HepG2 (cell line): ENCODE measurements around the gene FBLL1. TPM values are rescaled to one million over a fixed set of nuclear protein-coding genes. Genes with fewer than 3 reads are reported as not detected.

ENCODE experiments used
- CSRNP1 ChIP-seq: sonication (generic); formaldehyde crosslinking; IDR thresholded peaks from 2 replicates; pipeline ENCODE4 v1.8.1; 2023; ENCODE audit warnings: mild to moderate bottlenecking, missing genetic modification reagents
- DMAP1 ChIP-seq: IDR thresholded peaks from 2 replicates; pipeline ENCODE4 v1.6.1; 2016
- HMGA1 ChIP-seq: sonication (generic); formaldehyde crosslinking; conservative IDR thresholded peaks from 2 replicates; pipeline ENCODE4 v1.4.0; 2020; ENCODE audit warnings: missing genetic modification reagents
- IRF1 ChIP-seq: sonication (generic); formaldehyde crosslinking; IDR thresholded peaks from 2 replicates; pipeline ENCODE4 v1.4.0; 2020; ENCODE audit warnings: low read depth, mild to moderate bottlenecking, missing genetic modification reagents
- LBX2 ChIP-seq: sonication (generic); formaldehyde crosslinking; IDR thresholded peaks from 2 replicates; pipeline ENCODE4 v1.5.0; 2020; ENCODE audit warnings: missing genetic modification reagents, mild to moderate bottlenecking, borderline replicate concordance
- NONO ChIP-seq, 2 experiments: fragments of 450-650 bp in 1 of 2; sonication (generic) in 1 of 2; formaldehyde crosslinking in 1 of 2; IDR thresholded peaks in 1 of 2; conservative IDR thresholded peaks in 1 of 2; 2 replicates each; pipeline versions ENCODE4 v1.6.1 to v1.8.0; 2017 to 2022; ENCODE audit warnings: mild to moderate bottlenecking in 1 of 2, missing genetic modification reagents in 1 of 2, moderate library complexity in 1 of 2
- POGZ ChIP-seq: sonication (generic); formaldehyde crosslinking; IDR thresholded peaks from 2 replicates; pipeline ENCODE4 v1.4.0; 2020; ENCODE audit warnings: mild to moderate bottlenecking, missing genetic modification reagents
- SMC3 ChIP-seq: IDR thresholded peaks from 2 replicates; pipeline ENCODE4 v1.6.1; 2011; ENCODE audit warnings: low read length, improper control_type of control experiment
- SRSF1 ChIP-seq: fragments of 200-400 bp; formaldehyde crosslinking; optimal IDR thresholded peaks from 2 replicates; pipeline ENCODE3; 2017; ENCODE audit warnings: mild to moderate bottlenecking, low read depth, low read length, moderate library complexity
- STAG1 ChIP-seq: sonication (generic); formaldehyde crosslinking; IDR thresholded peaks from 2 replicates; pipeline ENCODE4 v1.4.0; 2020; ENCODE audit warnings: missing genetic modification reagents
- ZFP36L2 ChIP-seq: sonication (generic); formaldehyde crosslinking; IDR thresholded peaks from 2 replicates; pipeline ENCODE4 v1.4.0; 2020; ENCODE audit warnings: missing genetic modification reagents
- ZNF18 ChIP-seq: sonication (generic); formaldehyde crosslinking; IDR thresholded peaks from 2 replicates; pipeline ENCODE4 v1.8.0; 2022; ENCODE audit warnings: mild to moderate bottlenecking, missing genetic modification reagents; ENCODE audit not compliant: insufficient replicate concordance
- ZNF207 ChIP-seq: fragments of 450-650 bp; IDR thresholded peaks from 2 replicates; pipeline ENCODE4 v1.6.1; 2016; ENCODE audit warnings: antibody characterized with exemption, borderline replicate concordance
- ZNF224 ChIP-seq: sonication (generic); formaldehyde crosslinking; IDR thresholded peaks from 2 replicates; pipeline ENCODE4 v1.5.0; 2020; ENCODE audit warnings: mild to moderate bottlenecking, missing genetic modification reagents
- ZNF577 ChIP-seq: sonication (generic); formaldehyde crosslinking; IDR thresholded peaks from 2 replicates; pipeline ENCODE4 v1.4.0; 2020; ENCODE audit warnings: mild to moderate bottlenecking, low read depth, missing genetic modification reagents, borderline replicate concordance
- ZNF7 ChIP-seq: IDR thresholded peaks from 2 replicates; pipeline ENCODE4 v1.6.1; 2016; ENCODE audit warnings: missing biosample characterization, missing genetic modification reagents
- ZNF768 ChIP-seq: sonication (generic); formaldehyde crosslinking; IDR thresholded peaks from 2 replicates; pipeline ENCODE4 v1.4.0; 2020; ENCODE audit warnings: missing genetic modification reagents
- ZNF777 ChIP-seq: sonication (generic); formaldehyde crosslinking; IDR thresholded peaks from 2 replicates; pipeline ENCODE4 v1.4.0; 2020; ENCODE audit warnings: missing genetic modification reagents
- ZNF878 ChIP-seq: sonication (generic); formaldehyde crosslinking; IDR thresholded peaks from 2 replicates; pipeline ENCODE4 v1.8.1; 2023; ENCODE audit warnings: mild to moderate bottlenecking, missing genetic modification reagents, moderate library complexity
- ZSCAN30 ChIP-seq: sonication (generic); formaldehyde crosslinking; IDR thresholded peaks from 2 replicates; pipeline ENCODE4 v1.5.0; 2020; ENCODE audit warnings: mild to moderate bottlenecking, missing genetic modification reagents
- ZSCAN5A ChIP-seq: sonication (generic); formaldehyde crosslinking; IDR thresholded peaks from 2 replicates; pipeline ENCODE4 v1.8.0; 2022; ENCODE audit warnings: mild to moderate bottlenecking, missing genetic modification reagents, borderline replicate concordance
- ZUFSP ChIP-seq: sonication (generic); formaldehyde crosslinking; IDR thresholded peaks from 2 replicates; pipeline ENCODE4 v1.9.0; 2021; ENCODE audit warnings: missing genetic modification reagents, mild to moderate bottlenecking, borderline replicate concordance
- polyA plus RNA-seq, 8 experiments: library from polyadenylated mRNA; depleted of rRNA in 3 of 8; stranded (reverse) in 7 of 8; unstranded in 1 of 8; fragments of >200 nt; fragmentation: Illumina TruSeq in 4 of 8; extraction: Trizol in 4 of 8; gene quantifications; 2 replicates each; pipeline versions ENCODE4 v1.2.1 to v1.2.3, GENCODE V29; 2011 to 2016; ENCODE audit warnings: low read depth in 4 of 8, missing spikeins in 1 of 8, mixed read lengths in 1 of 8; ENCODE audit not compliant: insufficient read depth in 1 of 8
- total RNA-seq, 5 experiments: library from RNA; depleted of rRNA; stranded (reverse); fragments of >200 nt; fragmentation: Illumina TruSeq; extraction: Trizol; gene quantifications; 2 replicates each; pipeline ENCODE4 v1.2.3, GENCODE V29; 2016; ENCODE audit warnings: low read depth in 1 of 5

FBLL1 gene
- total and polyA plus RNA-seq, 2 of the 13 experiments (the other 11 are each of a cell fraction or from before 2014, with no cell fraction given): 0.17 to 0.18 TPM

GRCh38 chr5:168486136-168486879 is 42.8 kb upstream of the FBLL1 start, which contains the start of gene RARS1 (continued):
- TF ChIP-seq CSRNP1 (CRISPR knock-in tag) (no peak), STAG1 (CRISPR knock-in tag) (peak; percentile 80), POGZ (CRISPR knock-in tag) (peak; percentile 98), ZSCAN5A (CRISPR knock-in tag) (peak; percentile 50; the same call in 1 of the 2 replicates), ZNF878 (CRISPR knock-in tag) (peak; percentile 63; the same call in 1 of the 2 replicates), IRF1 (no peak), ZNF207 (no peak), SMC3 (peak; percentile 36; the same call in 1 of the 2 replicates), ZNF777 (CRISPR knock-in tag) (peak; percentile 82), NONO (IDR thresholded peaks at IDR 0.05) (no peak), NONO (CRISPR knock-in tag; conservative IDR thresholded peaks at IDR 0.05) (peak; percentile 96), ZNF768 (CRISPR knock-in tag) (peak; percentile 75; the same call in 1 of the 2 replicates), DMAP1 (CRISPR knock-in tag) (peak; percentile 96), ZNF18 (CRISPR knock-in tag) (peak; percentile 70), ZSCAN30 (CRISPR knock-in tag) (no peak), ZNF7 (CRISPR knock-in tag) (no peak), ZNF577 (CRISPR knock-in tag) (no peak), HMGA1 (CRISPR knock-in tag) (no peak), ZUFSP (CRISPR knock-in tag) (no peak), LBX2 (CRISPR knock-in tag) (no peak), SRSF1 (peak; percentile 84), ZFP36L2 (CRISPR knock-in tag) (no peak), ZNF224 (CRISPR knock-in tag) (peak; percentile 43; the same call in 1 of the 2 replicates)
